Tracheal epithelial cell (primary cell): ENCODE results near the gene LILRB2. TPM values are rescaled to one million over a fixed set of nuclear protein-coding genes. Genes with fewer than 3 reads are reported as not detected.

Experiments
- total RNA-seq: library from RNA; depleted of rRNA; stranded (reverse); fragments of >200 nt; gene quantifications from 2 replicates; pipeline ENCODE4 v1.2.1, GENCODE V29; 2014

LILRB2 gene
- not detected in 2 replicates for total RNA-seq

GRCh38 chr19:54281007-54281728 is at the start of gene LILRB2:
Gene LILRB2 (minus strand): TSS chr19:54281110. CDS start chr19:54280496, 614 bp downstream.

GRCh38 chr19:54312436-54313377 is 31.8 kb upstream of the LILRB2 start, which contains the start of gene LILRA5:
Gene LILRA5 (minus strand): TSS chr19:54313166. CDS start chr19:54313019, 147 bp downstream.

GRCh38 chr19:54257116-54257480 is 23.8 kb downstream of the LILRB2 start, which contains the start of gene LILRB5:
Gene LILRB5 (minus strand): TSS chr19:54257273. CDS start chr19:54257193, 80 bp downstream.

GRCh38 chr19:54242646-54243045 is 38.3 kb downstream of the LILRB2 start, which contains the start of gene LILRA6:
Gene LILRA6 (minus strand): TSS chr19:54242790.

Other genes starting within 250 kb of the LILRB2 start
- gene VSTM1, start 217.2 kb downstream of the LILRB2 start, total RNA-seq: not detected in 2 replicates
- not detected in 2 replicates for gene TARM1, start 199.7 kb downstream of the LILRB2 start, total RNA-seq
- 0.72 and 1.1 TPM in 2 replicates for gene OSCAR, start 180.3 kb downstream of the LILRB2 start, total RNA-seq
- 3.4 and 4.5 TPM in 2 replicates for gene NDUFA3, start 178.3 kb downstream of the LILRB2 start, total RNA-seq
- gene TFPT, start 165.5 kb downstream of the LILRB2 start, total RNA-seq: 4.9 and 14.9 TPM in 2 replicates
- gene PRPF31, start 165.4 kb downstream of the LILRB2 start, total RNA-seq: 40.3 and 50.6 TPM in 2 replicates
- gene CNOT3, start 143.3 kb downstream of the LILRB2 start, total RNA-seq: 3.4 and 7.5 TPM in 2 replicates
- 5.5 and 6.7 TPM in 2 replicates for gene LENG1, start 121.4 kb downstream of the LILRB2 start, total RNA-seq
- gene TMC4, start 108.0 kb downstream of the LILRB2 start, total RNA-seq: 32.5 and 38.2 TPM in 2 replicates
- gene MBOAT7, start 91.5 kb downstream of the LILRB2 start, total RNA-seq: 19.2 and 30.1 TPM in 2 replicates
- 118 and 129 TPM in 2 replicates for gene TSEN34, start 89.8 kb downstream of the LILRB2 start, total RNA-seq
- 2,554 and 3,066 TPM in 2 replicates for gene RPS9, start 80.3 kb downstream of the LILRB2 start, total RNA-seq
- gene LILRB3, start 58.1 kb downstream of the LILRB2 start, total RNA-seq: not detected in 2 replicates
- gene LILRA6, start 38.3 kb downstream of the LILRB2 start, total RNA-seq: not detected in 2 replicates
- not detected in 2 replicates for gene LILRB5, start 23.8 kb downstream of the LILRB2 start, total RNA-seq
- gene LILRA5, start 32.1 kb upstream of the LILRB2 start, total RNA-seq: not detected in 2 replicates
- gene LILRA4, start 58.1 kb upstream of the LILRB2 start, total RNA-seq: not detected in 2 replicates
- gene LAIR1, start 83.8 kb upstream of the LILRB2 start, total RNA-seq: under 0.01 TPM in 1 of 2 replicates, not detected in the other
- not detected in 2 replicates for gene TTYH1, start 134.4 kb upstream of the LILRB2 start, total RNA-seq
- gene LENG8, start 168.1 kb upstream of the LILRB2 start, total RNA-seq: 11.5 and 16.4 TPM in 2 replicates
- gene LENG9, start 182.7 kb upstream of the LILRB2 start, total RNA-seq: 15.4 and 24.5 TPM in 2 replicates
- 24.9 and 84.8 TPM in 2 replicates for gene CDC42EP5, start 192.2 kb upstream of the LILRB2 start, total RNA-seq
- not detected in 2 replicates for gene LAIR2, start 221.7 kb upstream of the LILRB2 start, total RNA-seq